NCI-H2196 treated with DMSO at 0.1 percent for 48 hours (cell line): ENCODE data around the gene HTT.
A peak's percentile ranks its signal among the peaks of the same experiment; 100 is the strongest.
"Not testable (repeated sequence)": the region's sequence is repeated elsewhere in the genome, so short reads cannot be mapped to it uniquely, and the experiment has no call there.

ENCODE experiments used
- DNase-seq: peaks from one replicate; lab custom pipeline; 2025; ENCODE audit not compliant: unreplicated experiment; lab: John Stamatoyannopoulos, UW

The HTT gene

GRCh38 chr4:3044870-3045819 lies 29.3 kb upstream of the HTT start:
- DNase-seq: no peak

GRCh38 chr4:3046162-3046561 lies 28.3 kb upstream of the HTT start:
- DNase-seq: no peak

GRCh38 chr4:3046623-3047022 lies 27.9 kb upstream of the HTT start:
- no peak for DNase-seq

- peak; percentile 40 for DNase-seq
These were observed 26.8 kb upstream of the HTT start for GRCh38 chr4:3047464-3048286.

- DNase-seq: not testable (repeated sequence)
These were observed 23.2 kb upstream of the HTT start for GRCh38 chr4:3051141-3051897.

- no peak for DNase-seq
These were observed 20.2 kb upstream of the HTT start for GRCh38 chr4:3054169-3054759.

- DNase-seq: no peak
These were observed 14.5 kb upstream of the HTT start for GRCh38 chr4:3059943-3060342.

- DNase-seq: no peak
These were observed 13.5 kb upstream of the HTT start for GRCh38 chr4:3060946-3061345.

GRCh38 chr4:3062471-3062870 lies 12.0 kb upstream of the HTT start:
- no peak for DNase-seq

GRCh38 chr4:3065551-3065950 lies 8.9 kb upstream of the HTT start:
- DNase-seq: no peak

GRCh38 chr4:3066836-3067400 lies 7.6 kb upstream of the HTT start:
- DNase-seq: no peak

GRCh38 chr4:3067473-3068001 lies 6.9 kb upstream of the HTT start:
- DNase-seq: no peak

GRCh38 chr4:3069661-3070199 lies 4.8 kb upstream of the HTT start:
- DNase-seq: no peak

GRCh38 chr4:3070709-3071500 lies 3.6 kb upstream of the HTT start:
- no peak for DNase-seq

- no peak for DNase-seq
These were observed 2.7 kb upstream of the HTT start for GRCh38 chr4:3071811-3072210.

GRCh38 chr4:3073158-3074077 lies 1.1 kb upstream of the HTT start:
- no peak for DNase-seq

GRCh38 chr4:3074846-3075651 lies 568 bp downstream of the HTT start:
- peak; percentile 24 for DNase-seq
